ENCODE results near the gene RIC1. TPM values are rescaled to one million over a fixed set of nuclear protein-coding genes. Genes with fewer than 3 reads are reported as not detected.

The RIC1 gene
- total RNA-seq, 1 experiment from 2014 or later: 25.5 TPM

- H3K4me3 ChIP-seq (replicated peaks in 1 of 2; ENCODE audit: low read depth in 1 of 2, low read length in 2 of 2): no peak overlapping the region
- no peaks in the 10 kb centered on the region for H3K9me3 ChIP-seq (ENCODE audit: control insufficient read depth in 1 of 2, insufficient read depth in 1 of 2, low read depth in 1 of 2, low read length in 2 of 2)
- ChIA-PET CTCF (no interaction called here), RAD21 (ENCODE audit: low non-redundant PET in 1 of 2, low total read pairs in 2 of 2, uncharacterized antibody in 2 of 2, unreplicated experiment in 2 of 2) (no interaction called here), POLR2A (no interaction called here)
- peaks cover 0 to 7% of the 10 kb centered on the region in 2 experiments; a peak in 1 of 4 replicates for H3K4me1 ChIP-seq (ENCODE audit: control insufficient read depth in 1 of 2, insufficient read depth in 2 of 2, low read length in 2 of 2)
- no peak overlapping the region for H3K27ac ChIP-seq (ENCODE audit: low read depth, low read length)
- no peak for DNase-seq (ENCODE audit: low read depth, low spot score)
- TF ChIP-seq JUND (IDR thresholded peaks at IDR 0.05) (no peak), FOSL1 (IDR thresholded peaks at IDR 0.05; ENCODE audit: low read depth) (no peak)
- H2AFZ ChIP-seq (ENCODE audit: low read depth, low read length, poor library complexity, severe bottlenecking): no peak overlapping the region
- no peaks in the 10 kb centered on the region for H3K9me2 ChIP-seq (ENCODE audit: insufficient read depth)
- intact Hi-C loops (cut with micrococcal nuclease): no loop called here
- no TSS peak for BruUV-seq (replicated peaks)
- no peaks in the 10 kb centered on the region; the same call in 1 of the 2 replicates for H3K79me2 ChIP-seq (ENCODE audit: insufficient read depth, low read length)
- peaks cover 5 to 17% of the 10 kb centered on the region in 2 experiments for H3K36me3 ChIP-seq (ENCODE audit: control insufficient read depth in 1 of 2, insufficient read depth in 2 of 2, low read length in 2 of 2)
- no peaks in the 10 kb centered on the region for H3K27me3 ChIP-seq (ENCODE audit: insufficient read depth, low read length)
- H4K20me1 ChIP-seq (ENCODE audit: insufficient read depth): no peaks in the 10 kb centered on the region
- H3K9ac ChIP-seq (ENCODE audit: low read length): no peak overlapping the region
- no peak for ATAC-seq
- H3K4me2 ChIP-seq (ENCODE audit: low read length): no peak overlapping the region
These were observed 158.9 kb downstream of the RIC1 start for GRCh38 chr9:5787759-5788302.

- ChIA-PET CTCF (no interaction called here), RAD21 (ENCODE audit: low non-redundant PET in 1 of 2, low total read pairs in 2 of 2, uncharacterized antibody in 2 of 2, unreplicated experiment in 2 of 2) (no interaction called here), POLR2A (no interaction called here)
- Histone ChIP-seq H3K9ac (ENCODE audit: low read length) (no peak overlapping the region), H3K27ac (ENCODE audit: low read depth, low read length) (no peak overlapping the region), H2AFZ (ENCODE audit: low read depth, low read length, poor library complexity, severe bottlenecking) (no peak overlapping the region), H4K20me1 (ENCODE audit: insufficient read depth) (peaks cover 6% of the 10 kb centered on the region; the same call in 1 of the 2 replicates), H3K4me3 (replicated peaks in 1 of 2; ENCODE audit: low read depth in 1 of 2, low read length in 2 of 2) (no peak overlapping the region), H3K9me3 (ENCODE audit: control insufficient read depth in 1 of 2, insufficient read depth in 1 of 2, low read depth in 1 of 2, low read length in 2 of 2) (no peaks in the 10 kb centered on the region), H3K4me1 (ENCODE audit: control insufficient read depth in 1 of 2, insufficient read depth in 2 of 2, low read length in 2 of 2) (no peaks in the 10 kb centered on the region), H3K9me2 (ENCODE audit: insufficient read depth) (no peaks in the 10 kb centered on the region), H3K27me3 (ENCODE audit: insufficient read depth, low read length) (no peaks in the 10 kb centered on the region), H3K36me3 (ENCODE audit: control insufficient read depth in 1 of 2, insufficient read depth in 2 of 2, low read length in 2 of 2) (peaks cover 5 to 23% of the 10 kb centered on the region in 2 experiments), H3K79me2 (ENCODE audit: insufficient read depth, low read length) (peaks cover 12% of the 10 kb centered on the region), H3K4me2 (ENCODE audit: low read length) (no peak overlapping the region)
- intact Hi-C loops (cut with micrococcal nuclease): no loop called here
- DNase-seq (ENCODE audit: low read depth, low spot score): no peak
- no TSS peak for BruUV-seq (replicated peaks)
- ATAC-seq: no peak
- TF ChIP-seq SIN3A (IDR thresholded peaks at IDR 0.05; ENCODE audit: low read depth) (no peak), ZNF274 (IDR thresholded peaks at IDR 0.05; ENCODE audit: low read depth, low read length) (no peak), FOSL1 (IDR thresholded peaks at IDR 0.05; ENCODE audit: low read depth) (no peak), ATF3 (IDR thresholded peaks at IDR 0.05) (no peak), SP1 (IDR thresholded peaks at IDR 0.05; ENCODE audit: low read depth) (no peak), ZBTB33 (IDR thresholded peaks at IDR 0.05; ENCODE audit: extremely low read depth, insufficient replicate concordance, low read length) (no peak), EZH2phosphoT487 (IDR thresholded peaks at IDR 0.05; ENCODE audit: borderline replicate concordance) (no peak), POLR2A (IDR thresholded peaks at IDR 0.05; ENCODE audit: borderline replicate concordance, extremely low read depth, insufficient read depth, insufficient read length) (no peak), CTCF (IDR thresholded peaks at IDR 0.05 in 2 of 3, conservative IDR thresholded peaks at IDR 0.05 in 1 of 3; ENCODE audit: borderline replicate concordance in 1 of 3, insufficient read depth in 1 of 3, low read depth in 2 of 3, low read length in 2 of 3) (no peak), EGR1 (IDR thresholded peaks at IDR 0.05; ENCODE audit: low read depth) (no peak)
These were observed 160.6 kb downstream of the RIC1 start for GRCh38 chr9:5789489-5789888.

All from HCT116 (cell line).